PFSK-1 (cell line): ENCODE measurements around the gene JCHAIN.

ENCODE experiments used
- POLR2AphosphoS5 ChIP-seq: IDR thresholded peaks from 2 replicates; pipeline ENCODE4 v1.6.1; 2012; ENCODE audit warnings: low read depth, mild to moderate bottlenecking, control low read depth, low read length, moderate library complexity
- SIN3A ChIP-seq: IDR thresholded peaks from 2 replicates; pipeline ENCODE4 v1.6.1; 2012; ENCODE audit warnings: mild to moderate bottlenecking, low read length, moderate library complexity, borderline replicate concordance; ENCODE audit not compliant: insufficient read depth
- TAF1 ChIP-seq: IDR thresholded peaks from 2 replicates; pipeline ENCODE4 v1.6.1; 2012; ENCODE audit warnings: low read length, control low read depth, borderline replicate concordance; ENCODE audit not compliant: insufficient read depth
- TF ChIP-seq, protein P1 (sequence below), 2 experiments: IDR thresholded peaks; 2 replicates each; pipeline versions ENCODE4 v1.6.1 to v1.8.0; 2011 to 2012; ENCODE audit warnings: low read depth in 2 of 2, low read length in 2 of 2, control low read depth in 1 of 2, inconsistent platforms in 1 of 2, mild to moderate bottlenecking in 1 of 2, moderate library complexity in 1 of 2; ENCODE audit not compliant: insufficient read depth in 1 of 2

GRCh38 chr4:70634482-70634881 lies 31.8 kb downstream of the JCHAIN start:
- TF ChIP-seq POLR2AphosphoS5 (no peak), SIN3A (no peak), TAF1 (no peak)
- TF ChIP-seq, protein P1, sequence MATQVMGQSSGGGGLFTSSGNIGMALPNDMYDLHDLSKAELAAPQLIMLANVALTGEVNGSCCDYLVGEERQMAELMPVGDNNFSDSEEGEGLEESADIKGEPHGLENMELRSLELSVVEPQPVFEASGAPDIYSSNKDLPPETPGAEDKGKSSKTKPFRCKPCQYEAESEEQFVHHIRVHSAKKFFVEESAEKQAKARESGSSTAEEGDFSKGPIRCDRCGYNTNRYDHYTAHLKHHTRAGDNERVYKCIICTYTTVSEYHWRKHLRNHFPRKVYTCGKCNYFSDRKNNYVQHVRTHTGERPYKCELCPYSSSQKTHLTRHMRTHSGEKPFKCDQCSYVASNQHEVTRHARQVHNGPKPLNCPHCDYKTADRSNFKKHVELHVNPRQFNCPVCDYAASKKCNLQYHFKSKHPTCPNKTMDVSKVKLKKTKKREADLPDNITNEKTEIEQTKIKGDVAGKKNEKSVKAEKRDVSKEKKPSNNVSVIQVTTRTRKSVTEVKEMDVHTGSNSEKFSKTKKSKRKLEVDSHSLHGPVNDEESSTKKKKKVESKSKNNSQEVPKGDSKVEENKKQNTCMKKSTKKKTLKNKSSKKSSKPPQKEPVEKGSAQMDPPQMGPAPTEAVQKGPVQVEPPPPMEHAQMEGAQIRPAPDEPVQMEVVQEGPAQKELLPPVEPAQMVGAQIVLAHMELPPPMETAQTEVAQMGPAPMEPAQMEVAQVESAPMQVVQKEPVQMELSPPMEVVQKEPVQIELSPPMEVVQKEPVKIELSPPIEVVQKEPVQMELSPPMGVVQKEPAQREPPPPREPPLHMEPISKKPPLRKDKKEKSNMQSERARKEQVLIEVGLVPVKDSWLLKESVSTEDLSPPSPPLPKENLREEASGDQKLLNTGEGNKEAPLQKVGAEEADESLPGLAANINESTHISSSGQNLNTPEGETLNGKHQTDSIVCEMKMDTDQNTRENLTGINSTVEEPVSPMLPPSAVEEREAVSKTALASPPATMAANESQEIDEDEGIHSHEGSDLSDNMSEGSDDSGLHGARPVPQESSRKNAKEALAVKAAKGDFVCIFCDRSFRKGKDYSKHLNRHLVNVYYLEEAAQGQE (IDR thresholded peaks at IDR 0.05; ENCODE audit: insufficient read depth in 1 of 2, low read depth in 2 of 2, low read length in 2 of 2), result no peak
